Esophagus mucosa (tissue), 1 donor: ENCODE results near the gene MYBL2. TPM values are rescaled to one million over a fixed set of nuclear protein-coding genes. Genes with fewer than 3 reads are reported as not detected.
"Not testable (repeated sequence)": the region's sequence is repeated elsewhere in the genome, so short reads cannot be mapped to it uniquely, and the experiment has no call there.

Source experiments
- ATAC-seq: fragments of 200-7000 bp; cut with Tn5 transposase; one replicate; pipeline ENCODE4 v1.9.1; 2020
- total RNA-seq: library from RNA; stranded (reverse); gene quantifications from one replicate; pipeline ENCODE4 v1.2.4, GENCODE V29; 2023
- donor health status: DM: yes; HTN: yes; CAD: no.

MYBL2 gene
- total RNA-seq: 17.1 TPM

DNA sequence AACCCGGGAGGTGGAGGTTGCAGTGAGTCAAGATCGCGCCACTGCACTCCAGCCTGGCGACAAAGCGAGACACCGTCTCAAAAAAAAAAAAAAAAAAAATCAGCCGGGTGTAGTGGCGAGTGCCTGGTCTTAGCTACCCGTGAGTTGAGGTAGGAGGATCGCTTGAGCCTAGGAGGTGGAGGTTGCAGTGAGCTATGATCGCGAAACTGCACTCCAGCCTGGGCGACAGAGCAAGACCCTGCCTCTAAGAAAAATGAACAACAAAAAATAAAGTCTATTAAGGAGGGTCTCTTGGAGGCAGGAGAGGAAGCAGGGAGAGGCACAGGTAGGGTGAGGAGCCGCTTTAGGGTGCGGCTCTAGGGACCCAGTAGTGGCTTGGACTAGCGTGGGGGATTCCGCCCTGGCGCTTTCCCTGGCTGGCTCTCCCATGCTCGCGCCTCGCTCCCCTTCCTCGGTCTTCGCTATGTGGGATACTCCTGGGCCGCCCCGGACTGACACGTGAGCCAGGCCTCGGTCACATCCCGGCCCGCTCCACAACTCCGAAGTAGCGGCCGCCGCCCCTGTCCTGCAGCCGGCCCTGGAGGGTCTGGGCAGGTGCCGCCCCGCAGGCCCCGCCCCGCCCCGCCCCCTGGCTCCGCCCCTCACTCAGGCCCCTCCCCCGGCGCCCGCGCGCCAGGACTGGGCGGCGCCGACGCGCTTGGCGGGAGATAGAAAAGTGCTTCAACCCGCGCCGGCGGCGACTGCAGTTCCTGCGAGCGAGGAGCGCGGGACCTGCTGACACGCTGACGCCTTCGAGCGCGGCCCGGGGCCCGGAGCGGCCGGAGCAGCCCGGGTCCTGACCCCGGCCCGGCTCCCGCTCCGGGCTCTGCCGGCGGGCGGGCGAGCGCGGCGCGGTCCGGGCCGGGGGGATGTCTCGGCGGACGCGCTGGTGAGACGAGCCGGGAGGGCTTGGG, at the start of gene MYBL2:
Gene MYBL2, plus strand, starts transcription at position 739 of the 953 bp plus-strand sequence. Its CDS starts 170 bp downstream, at position 909.
- peak; percentile 86 for ATAC-seq

DNA sequence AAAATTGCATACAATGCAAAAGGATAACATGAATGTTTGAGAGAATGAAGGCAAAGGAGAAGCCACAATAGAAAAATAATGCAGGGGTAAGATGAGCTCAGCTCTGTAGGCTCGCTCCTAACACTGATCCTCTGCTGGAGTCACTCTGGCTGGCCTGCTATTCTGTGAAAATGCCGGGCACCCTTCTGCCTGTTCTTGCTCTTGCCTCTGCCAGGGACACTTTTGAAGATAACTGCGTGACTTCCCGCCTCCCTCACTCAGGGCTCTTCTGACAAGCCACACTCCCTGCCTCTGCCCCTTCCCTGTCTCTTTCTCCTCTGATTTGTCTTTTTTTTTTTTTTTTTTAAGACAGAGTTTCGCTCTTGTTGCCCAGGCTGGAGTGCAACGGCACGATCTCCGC, 35.3 kb upstream of the MYBL2 start:
- no peak for ATAC-seq

DNA sequence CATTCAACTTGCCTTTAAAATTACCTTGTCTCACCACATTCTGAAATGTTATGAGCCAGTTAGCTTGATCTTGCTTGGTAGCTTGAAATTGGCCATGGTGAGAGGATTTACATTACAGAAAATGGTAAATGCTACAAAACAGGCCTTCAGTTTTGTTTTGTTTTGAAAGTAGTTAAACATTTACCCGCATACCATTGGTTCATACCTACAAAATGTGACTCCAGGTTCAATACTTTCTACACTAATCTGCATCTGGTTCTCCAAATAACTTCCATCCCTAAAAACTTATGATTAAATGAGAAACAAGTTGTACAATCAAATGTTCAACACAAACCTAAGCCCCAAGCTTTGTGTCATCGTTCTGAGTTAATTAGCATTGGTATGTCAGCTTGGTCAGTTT, 30.5 kb upstream of the MYBL2 start:
- no peak for ATAC-seq

DNA sequence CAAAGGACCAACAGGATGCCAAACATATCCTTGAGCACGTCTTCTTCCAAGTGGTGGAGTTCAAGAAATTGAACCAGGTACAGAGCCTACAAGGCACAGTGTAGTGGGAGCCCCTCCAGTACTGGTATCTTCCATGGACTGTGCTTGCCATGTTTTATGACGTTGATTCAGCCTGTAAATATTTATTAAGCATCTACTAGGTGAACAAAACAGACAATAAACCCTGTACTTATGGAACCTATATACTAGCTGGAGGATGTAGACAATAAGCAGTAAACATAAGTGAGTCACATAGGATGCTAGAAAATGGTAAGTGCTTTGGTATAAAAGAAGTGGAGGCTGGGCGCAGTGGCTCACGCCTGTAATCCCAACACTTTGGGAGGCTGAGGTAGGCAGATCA, 24.4 kb upstream of the MYBL2 start:
- ATAC-seq: no peak

DNA sequence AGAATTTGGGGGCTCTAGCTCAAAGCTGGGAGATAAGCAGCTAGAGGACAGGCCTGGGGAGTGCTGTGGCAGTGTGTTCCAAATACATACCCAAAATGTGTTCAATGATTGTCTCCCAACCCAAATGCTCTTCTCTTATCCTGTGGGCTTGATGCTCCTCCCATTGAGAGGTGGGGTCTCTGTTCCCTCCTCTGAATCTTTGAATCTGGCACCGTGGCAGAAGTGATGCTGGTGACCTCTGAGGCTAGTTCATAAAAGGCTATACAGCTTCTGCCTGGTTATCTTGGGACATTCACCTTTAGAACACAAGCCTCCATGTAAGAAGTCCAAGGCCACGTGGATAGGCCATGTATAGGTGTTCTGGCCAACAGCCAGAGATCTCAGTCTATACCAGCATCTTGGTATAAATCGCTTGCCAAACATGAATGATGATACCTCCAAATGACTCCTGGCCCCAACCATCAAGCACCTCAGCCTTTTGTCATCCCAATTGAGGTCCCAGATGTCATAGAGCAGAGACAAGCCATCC, 15.9 kb upstream of the MYBL2 start:
- ATAC-seq: no peak

DNA sequence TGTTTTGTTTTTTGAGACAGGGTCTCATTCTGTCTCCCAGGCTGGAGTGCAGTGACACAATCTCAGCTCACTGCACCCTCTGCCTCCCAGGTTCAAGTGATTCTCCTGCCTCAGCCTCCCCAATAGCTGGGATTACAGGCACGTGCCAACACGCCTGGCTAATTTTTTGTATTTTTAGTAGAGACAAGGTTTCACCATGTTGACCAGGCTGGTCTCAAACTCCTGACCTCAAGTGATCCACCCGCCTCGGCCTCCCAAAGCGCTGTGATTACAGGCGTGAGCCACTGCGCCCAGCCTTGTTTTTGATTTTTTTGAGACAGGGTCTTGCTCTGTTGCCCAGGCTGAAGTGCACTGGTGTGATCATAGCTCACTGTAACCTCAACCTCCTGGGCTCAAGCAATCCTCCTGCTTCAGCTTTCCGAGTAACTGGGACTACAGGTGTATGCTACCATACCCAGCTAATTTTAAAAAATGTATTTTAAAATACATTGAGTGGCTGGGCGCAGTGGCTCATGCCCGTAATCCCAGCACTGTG, 15.2 kb upstream of the MYBL2 start:
- ATAC-seq: not testable (repeated sequence)

DNA sequence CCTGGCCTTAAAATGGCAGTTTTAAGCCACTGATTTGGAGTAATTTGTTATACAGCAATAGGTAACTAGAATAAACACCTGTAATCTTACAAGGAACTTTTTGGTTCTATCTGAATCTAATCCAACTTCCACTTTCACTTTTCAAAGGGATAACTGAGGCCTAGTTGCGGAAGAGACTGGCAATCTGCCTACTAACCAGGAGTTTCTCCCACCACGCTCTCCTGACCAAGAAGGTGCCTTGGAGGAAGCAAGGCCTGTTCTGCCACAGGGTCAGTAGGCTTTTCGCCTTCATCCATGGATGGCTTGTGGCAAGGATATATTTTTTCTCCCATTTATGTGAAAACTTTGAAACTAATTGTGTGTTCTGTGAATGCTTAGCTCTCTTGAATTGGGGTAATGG, 12.9 kb upstream of the MYBL2 start:
- ATAC-seq: no peak

DNA sequence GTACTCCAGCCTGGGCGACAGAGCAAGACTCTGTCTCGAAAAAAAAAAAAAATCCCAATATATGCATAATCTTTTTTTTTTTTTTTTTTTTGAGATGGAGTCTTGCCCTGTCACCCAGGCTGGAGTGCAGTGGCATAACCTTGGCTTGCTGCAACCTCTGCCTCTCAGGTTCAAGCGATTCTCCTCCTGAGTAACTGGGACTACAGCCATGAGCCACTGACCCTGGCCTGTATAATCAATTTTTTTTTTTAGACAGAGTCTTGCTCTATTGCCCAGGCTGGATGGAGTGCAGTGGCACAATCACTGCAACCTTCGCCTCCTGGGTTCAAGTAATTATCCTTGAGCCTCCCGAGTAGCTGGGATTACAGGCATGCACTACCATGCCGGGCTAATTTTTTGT, 11.7 kb upstream of the MYBL2 start:
- ATAC-seq: not testable (repeated sequence)

DNA sequence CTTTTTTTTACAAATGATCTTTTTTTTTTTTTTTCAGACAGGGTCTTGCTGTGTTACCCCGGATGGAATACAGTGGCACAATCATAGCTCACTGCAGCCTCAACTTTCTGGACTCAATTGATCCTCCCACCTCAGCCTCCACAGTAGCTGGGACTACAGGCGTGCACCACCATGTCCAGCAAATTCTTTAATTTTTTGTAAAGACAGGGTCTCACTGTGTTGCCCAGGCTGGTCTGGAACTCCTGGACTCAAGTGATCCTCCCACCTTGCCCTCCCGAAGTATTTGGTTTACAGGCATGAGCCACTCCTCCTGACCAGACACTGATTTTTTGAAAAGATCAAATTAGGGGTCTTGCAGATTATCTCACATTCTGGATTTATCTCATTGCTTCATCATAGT, 11.0 kb upstream of the MYBL2 start:
- no peak for ATAC-seq

DNA sequence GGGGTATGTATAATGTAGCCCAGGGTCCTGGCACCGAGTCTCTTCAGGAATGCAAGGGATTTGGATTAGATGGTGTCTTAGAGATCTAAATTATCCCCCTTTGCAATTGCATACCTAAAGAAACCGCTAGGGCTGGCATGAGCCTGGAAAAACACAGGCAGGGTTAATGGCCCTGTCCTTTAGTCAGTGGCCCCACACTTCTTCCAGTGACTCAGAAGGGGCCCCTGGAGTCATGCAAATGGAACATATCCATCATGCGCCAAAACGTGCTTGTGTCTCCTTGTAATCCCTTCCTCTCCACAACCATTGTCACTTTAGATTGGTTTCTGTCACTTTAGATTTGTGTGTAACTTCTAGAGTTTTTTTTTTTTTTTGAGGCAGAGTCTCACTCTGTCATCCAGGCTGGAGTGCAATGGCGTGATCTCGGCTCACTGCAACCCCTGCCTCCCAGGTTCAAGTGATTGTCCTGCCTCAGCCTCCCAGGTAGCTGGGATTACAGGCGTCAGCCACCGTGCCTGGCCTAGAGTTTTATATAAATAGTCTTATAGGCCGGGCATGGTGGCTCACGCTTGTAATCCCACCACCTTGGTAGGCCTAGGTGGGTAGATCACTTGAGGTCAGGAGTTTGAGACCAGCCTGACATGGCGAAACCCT, 8.7 kb upstream of the MYBL2 start:
- ATAC-seq: no peak

DNA sequence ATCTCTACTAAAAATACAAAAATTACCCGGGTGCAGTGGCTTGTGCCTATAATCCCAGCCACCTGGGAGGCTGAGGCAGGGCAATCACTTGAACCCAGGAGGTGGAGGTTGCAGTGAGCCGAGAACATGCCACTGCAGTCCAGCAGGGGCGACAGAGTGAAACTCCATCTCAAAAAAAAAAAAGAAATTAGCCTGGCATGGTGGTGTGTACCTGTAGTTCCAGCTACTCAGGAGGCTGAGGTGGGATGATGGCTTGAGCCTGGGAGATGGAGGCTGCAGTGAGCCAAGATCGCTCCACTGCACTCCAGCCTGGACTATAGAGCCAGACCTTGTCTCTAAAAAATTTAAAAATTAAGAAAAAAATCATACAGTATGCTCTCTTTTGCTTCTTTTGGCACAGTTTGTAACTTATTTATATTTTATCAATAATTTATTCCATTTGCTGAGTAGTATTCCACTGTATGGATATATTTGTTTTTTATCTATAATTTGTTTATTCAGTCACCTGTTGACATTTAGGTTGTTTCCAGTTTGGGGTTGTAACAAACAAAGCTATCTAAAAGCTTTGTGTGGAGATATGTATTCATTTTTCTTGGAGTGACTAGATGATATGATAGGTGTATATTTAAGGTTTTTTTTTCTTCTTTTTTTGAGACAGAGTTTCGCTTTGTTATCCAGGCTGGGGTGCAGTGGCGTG, 8.0 kb upstream of the MYBL2 start:
- no peak for ATAC-seq

DNA sequence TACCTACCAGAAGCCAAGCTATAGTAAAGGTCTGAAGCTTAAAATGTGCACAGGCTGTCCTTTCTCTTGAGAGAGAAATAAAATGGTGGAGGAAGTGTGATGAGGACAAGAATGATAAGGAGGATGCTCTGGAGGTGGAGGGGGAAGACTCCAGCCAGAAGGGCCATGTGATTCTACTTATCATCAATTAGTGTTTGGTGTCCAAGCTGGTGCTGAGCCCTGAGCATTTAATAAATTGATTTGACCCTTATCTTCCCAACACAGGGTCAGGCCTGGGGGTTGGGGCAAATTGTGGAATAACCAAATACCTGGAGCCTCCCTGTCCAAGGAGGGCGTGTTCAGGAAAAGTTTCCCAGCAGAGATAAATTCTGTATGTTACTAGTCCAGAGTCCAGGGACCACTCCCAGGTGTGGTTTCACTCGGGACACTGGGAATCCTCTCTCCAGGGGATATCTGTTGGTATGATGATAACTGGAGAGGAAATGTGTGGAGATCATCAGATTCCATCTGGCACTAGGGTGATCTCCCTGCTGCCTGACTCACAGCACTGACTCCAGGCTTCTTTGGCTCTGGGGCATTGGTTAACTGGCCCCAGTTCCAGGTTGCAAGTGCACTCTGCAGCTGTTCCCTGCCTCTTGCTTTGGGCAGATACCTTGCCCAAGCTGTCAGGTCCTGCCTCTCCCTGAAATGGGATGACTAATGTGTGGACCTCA, 3.8 kb upstream of the MYBL2 start:
- ATAC-seq: peak; percentile 48

DNA sequence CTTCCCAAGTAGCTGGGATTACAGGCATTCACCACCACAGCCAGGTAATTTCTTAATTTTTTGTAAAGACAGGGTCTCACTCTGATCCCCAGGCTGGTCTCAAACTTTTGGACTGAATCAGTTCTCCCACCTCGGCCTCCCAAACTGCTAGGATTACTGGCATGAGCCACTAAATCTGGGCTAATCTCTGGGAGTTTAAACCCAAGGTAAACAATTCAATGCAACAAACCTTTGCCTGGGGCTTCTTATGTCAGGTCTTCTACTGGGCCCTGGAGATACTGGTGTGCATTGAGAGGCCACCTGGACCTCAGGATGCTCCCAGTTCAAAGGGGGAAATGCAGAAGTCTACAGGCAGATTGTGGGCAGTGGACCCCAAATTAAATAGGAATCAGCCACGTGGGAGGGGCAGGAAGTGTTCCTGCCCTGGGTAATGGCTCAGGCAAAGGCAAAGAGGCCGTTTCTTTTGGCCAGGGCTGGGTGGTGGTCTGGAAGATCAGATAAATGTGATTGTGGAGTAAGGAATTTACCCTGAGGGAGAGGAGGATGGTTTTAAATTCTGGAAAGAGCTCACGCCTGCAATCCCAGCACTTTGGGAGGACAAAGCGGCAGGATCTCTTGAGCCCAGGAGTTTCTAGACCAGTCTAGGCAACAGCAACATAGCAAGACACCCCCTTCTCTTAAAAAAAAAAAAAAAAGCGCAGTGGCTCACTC, 1.3 kb upstream of the MYBL2 start:
- no peak for ATAC-seq

DNA sequence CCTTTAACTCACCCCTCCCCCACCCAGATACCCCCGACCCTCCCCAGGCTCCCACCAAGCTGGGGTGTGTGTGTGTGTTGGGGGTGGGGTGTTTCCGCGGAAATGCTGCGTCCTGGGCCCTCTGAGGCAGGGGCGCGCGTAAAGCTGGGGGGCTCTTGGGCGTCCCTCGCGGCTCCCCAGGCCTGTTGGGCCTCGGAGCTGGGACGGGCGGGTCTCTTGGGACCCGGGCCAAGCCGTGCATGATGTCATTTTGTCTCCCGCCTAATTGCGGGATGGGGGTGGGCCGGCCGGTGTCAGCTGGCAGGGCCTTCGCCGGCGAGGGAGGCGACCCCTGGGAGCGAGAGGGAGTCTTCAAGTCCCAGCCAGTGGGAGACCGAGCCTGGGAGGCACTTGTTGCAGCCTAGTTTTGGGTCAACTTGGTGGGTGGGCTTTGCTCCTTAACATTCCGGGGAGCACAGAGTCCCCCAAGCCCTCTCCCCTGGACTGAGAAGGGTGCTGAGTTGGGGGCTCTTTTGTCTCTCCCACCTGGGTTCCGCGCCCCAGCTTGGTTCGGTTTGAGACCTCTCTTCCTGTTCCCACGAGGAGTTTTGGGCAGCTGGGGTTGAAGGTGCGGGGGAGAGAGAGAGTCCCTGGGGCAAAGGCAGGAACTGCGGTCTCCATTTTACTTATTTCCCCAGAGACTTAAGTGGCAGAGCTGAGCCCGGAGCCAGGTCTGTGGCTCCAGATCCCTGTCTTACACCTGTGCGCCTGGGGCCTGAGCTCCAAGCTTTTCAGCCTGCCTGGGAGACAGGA, 623 bp downstream of the MYBL2 start:
- ATAC-seq: peak; percentile 15

DNA sequence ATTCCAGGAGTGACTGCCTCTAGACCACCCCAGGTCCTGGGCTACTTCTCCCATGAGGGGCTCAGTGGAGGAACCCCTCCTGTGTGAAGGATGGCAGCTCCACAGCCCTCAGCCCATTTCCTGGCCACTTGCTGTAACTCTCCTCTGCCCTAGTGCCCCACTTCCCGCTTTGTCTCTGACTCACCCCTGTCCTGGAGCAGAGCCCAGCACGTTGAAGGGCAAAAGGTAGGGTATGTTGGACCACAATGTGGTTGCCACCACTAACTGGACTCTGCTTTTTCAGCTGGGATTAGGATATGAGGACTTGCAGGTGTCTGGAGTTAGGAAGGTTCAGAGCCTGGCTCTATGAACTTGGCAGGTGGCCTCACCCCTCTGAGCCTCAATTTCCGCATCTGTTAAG, 2.4 kb downstream of the MYBL2 start:
- no peak for ATAC-seq

DNA sequence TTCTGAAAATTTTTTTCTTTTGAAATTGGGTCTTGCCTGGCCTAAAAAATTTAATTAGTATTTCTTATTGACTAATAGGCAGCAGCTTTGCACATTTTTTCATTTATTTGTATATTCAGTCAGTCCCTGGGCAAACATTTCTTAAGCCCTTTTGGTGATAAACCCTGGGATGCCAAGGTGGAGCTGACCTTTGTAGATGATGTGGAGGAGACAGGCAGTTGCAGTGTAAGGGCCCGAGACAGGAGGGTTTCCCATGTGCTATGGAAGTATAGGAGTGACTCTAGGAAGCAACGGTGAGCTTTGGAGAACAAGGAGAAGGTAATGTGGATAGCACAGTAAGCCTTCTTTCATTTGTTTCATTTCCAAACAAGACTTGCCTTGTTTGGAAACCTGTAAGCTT, 3.5 kb downstream of the MYBL2 start:
- no peak for ATAC-seq

DNA sequence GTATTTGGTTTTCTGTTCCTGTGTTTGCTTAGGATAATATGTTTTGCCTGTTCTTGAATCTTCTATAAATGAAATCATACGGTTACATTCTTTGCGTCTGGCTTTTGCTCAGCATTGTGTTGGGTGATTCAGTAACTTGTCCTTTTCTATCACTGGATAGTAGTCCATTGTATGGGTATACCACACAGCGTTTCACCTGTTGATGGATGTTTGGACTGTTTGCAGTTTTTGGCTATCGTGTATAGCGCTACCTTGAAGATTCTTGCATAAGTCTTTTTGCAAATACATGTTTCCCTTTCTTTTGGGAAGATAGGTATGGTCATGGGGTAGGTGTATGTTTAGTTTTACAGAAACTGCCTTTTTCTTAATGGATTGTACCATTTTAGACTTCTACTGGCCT, 9.5 kb downstream of the MYBL2 start:
- no peak for ATAC-seq

DNA sequence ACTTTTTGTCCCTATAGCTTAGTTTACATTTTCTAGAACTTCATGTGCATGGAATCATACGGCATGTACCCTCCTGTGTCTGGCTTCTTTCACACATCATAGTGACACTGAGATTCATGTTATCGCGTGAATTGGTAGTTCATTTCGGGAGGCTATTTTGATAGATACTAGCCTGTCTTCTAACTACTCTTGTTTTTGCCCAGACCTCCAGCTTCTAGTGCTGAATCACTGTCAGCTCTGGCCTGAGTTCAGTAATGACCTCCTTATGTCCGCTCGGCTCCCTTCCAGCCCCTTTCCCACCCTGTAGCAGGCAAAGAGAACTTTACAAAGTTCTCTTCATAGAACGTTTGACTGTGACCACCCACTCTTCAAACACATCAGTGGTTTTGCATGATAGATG, 14.1 kb downstream of the MYBL2 start:
- no peak for ATAC-seq

DNA sequence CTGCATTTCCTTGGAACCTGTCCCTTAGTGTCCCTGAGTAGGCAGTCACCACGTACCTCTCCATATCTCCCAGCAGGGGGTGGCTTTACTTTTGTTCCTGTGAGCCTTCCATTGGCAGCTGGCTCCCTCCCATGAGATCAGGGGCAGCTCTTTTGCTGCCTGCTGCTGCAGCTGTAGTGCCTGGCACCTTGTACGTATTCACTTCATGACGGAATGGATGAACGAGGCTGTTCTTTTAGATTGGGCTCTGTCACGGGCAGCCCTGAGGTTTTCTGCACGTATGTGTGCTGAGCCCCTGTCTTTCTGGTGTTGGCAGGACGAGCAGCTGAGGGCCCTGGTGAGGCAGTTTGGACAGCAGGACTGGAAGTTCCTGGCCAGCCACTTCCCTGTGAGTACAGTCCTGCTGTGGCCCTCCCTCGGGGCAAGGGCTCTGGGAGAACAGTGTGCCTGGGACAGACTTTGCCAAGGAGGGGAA, 14.6 kb downstream of the MYBL2 start:
- ATAC-seq: peak; percentile 16

DNA sequence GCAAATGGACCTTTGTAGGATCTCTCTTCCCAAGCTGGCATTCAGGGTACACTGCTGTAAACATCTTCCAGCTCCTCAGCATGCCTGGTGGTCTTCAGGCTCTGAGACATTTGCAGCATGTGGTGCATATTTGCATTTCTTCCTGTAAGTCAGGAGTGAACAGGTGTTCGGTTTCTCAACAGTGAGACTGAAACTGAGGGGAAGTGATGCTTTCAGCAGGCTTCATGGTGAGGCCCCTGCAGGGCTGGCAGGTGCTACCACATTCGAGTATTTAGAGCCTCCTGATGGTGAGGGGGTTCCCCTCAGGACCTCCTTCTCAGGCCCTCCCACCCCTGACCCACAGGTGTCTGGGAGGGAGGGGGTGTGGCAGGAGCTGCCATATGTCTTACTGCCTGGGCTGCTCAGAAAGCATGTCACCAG, 15.1 kb downstream of the MYBL2 start:
- ATAC-seq: peak; percentile 80
